Skeletal muscle satellite cell (primary cell): ENCODE data around the gene NLGN1.

Experiments used
- H3K27me3 ChIP-seq: 2 replicates; pipeline ENCODE4 v1.7.0; 2013; ENCODE audit warnings: low read length; ENCODE audit not compliant: control insufficient read depth, insufficient read depth
- H3K36me3 ChIP-seq: 2 replicates; pipeline ENCODE4 v1.7.0; 2013; ENCODE audit warnings: mild to moderate bottlenecking, control low read depth, low read length; ENCODE audit not compliant: insufficient read depth
- H3K4me1 ChIP-seq: 2 replicates; pipeline ENCODE4 v1.7.0; 2013; ENCODE audit warnings: low read length; ENCODE audit not compliant: control insufficient read depth, insufficient read depth
- H3K4me2 ChIP-seq: 2 replicates; pipeline ENCODE4 v1.7.0; 2013; ENCODE audit warnings: mild to moderate bottlenecking, low read length
- H3K4me3 ChIP-seq: 2 replicates; pipeline ENCODE4 v1.7.0; 2013; ENCODE audit warnings: low read length
- H3K9ac ChIP-seq: 2 replicates; pipeline ENCODE4 v1.7.0; 2013; ENCODE audit warnings: mild to moderate bottlenecking, low read depth, low read length, moderate library complexity
- H3K9me3 ChIP-seq: replicated peaks from 2 replicates; pipeline ENCODE4 v1.7.0; 2013; ENCODE audit warnings: mild to moderate bottlenecking, control low read depth, low read length

The NLGN1 gene

DNA sequence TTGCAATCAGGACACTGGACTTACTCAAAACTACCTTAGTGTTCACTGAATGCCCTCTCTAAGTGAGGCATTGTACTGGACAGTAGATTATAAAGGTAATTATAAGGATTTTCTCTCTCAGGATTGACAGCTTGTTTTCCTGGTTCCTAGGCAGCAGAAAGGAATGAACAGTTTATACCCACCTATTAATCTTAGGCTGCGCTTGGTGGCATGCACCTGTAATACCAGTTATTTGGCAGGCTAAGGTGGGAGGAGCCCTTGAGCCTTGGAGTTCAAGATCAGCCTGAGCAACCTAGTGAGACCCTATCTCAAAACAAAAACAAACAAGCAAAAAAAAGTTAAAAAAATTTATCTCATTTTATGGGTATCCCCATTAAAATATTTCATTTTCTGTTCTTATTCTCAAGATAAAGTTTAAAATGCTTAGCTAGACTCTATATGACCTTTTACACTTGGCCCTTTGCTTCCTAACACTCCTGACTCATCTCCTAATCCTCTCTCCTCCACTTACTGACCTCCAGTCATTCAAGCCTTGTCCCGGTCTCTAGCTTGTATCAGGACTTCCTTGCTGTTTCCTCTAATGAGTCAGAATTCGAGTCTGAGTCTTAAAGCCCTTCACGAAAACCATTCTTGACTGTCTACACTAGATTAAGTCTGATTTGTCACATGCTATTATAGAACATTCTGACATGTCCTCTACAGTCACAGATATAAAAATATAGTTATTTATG lies 348.6 kb downstream of the NLGN1 start:
- no peaks in the 10 kb centered on the region for H3K9me3 ChIP-seq
- H3K4me2 ChIP-seq = no peak overlapping the region
- no peaks in the 10 kb centered on the region for H3K27me3 ChIP-seq
- H3K4me1 ChIP-seq = peaks cover 62% of the 10 kb centered on the region
- H3K9ac ChIP-seq = no peak overlapping the region
- no peaks in the 10 kb centered on the region for H3K36me3 ChIP-seq
- no peak overlapping the region for H3K4me3 ChIP-seq

DNA sequence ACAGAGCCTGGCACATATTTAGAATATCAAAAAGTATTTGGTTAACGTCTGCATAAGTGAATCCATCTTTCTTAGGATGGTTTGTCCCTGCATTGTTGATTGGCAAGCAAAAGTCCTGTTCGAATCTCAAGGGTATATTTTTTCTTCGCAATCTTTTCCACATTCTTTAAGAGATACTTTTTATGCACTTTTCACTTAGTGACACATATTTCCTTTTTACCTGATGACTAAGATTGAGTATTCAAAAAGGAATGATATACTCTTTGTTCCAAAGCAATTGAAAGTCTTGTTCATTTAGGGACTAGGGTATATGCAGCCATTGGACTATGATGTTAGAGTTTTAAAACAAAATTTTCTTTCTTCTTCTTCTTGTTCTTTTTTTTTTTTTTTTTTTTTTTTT lies 349.9 kb downstream of the NLGN1 start:
- Histone ChIP-seq H3K36me3 (no peaks in the 10 kb centered on the region), H3K4me1 (peaks cover 52% of the 10 kb centered on the region), H3K4me3 (no peak overlapping the region), H3K27me3 (no peaks in the 10 kb centered on the region), H3K9me3 (no peaks in the 10 kb centered on the region), H3K4me2 (no peak overlapping the region), H3K9ac (no peak overlapping the region)

DNA sequence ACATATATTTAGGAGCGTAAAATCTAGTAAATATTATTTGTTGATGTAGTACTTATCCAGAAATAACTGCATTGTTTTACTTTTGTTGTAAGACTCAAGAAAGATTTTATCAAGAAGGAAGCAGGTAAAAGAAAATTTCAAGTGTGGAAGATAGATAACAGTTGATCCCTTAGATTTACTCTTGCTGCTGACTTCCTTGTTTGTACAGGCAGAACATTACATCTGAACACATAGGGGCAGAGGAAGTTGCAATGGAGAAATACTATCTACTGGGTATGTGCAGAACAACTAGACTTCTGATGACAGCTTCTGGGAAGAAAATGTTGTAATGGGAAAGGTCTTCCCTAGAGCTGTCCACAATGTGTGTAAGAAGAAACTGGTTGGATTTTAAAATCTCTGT lies 350.6 kb downstream of the NLGN1 start:
- Histone ChIP-seq H3K4me2 (no peak overlapping the region), H3K9me3 (no peaks in the 10 kb centered on the region), H3K4me1 (peaks cover 46% of the 10 kb centered on the region), H3K36me3 (no peaks in the 10 kb centered on the region), H3K4me3 (no peak overlapping the region), H3K9ac (no peak overlapping the region), H3K27me3 (no peaks in the 10 kb centered on the region)

DNA sequence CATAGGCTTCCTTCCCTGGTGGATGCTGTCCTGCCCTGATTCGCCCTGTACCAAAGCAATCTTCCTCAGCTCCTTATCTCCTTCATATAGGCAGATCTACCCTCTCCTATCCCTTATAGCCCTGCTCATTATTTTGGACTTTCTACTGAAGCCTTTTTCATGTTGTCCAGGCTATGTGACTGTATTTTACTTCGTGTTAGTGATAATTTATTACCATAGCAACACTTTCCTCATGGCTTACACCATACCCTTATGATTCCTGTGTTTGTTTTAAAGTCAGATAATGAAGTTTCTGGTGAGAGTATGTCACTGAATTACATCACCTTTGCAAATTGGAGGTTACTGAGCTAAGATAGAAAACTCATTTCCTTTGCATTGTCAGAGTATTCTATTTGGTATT lies 352.6 kb downstream of the NLGN1 start:
- peaks cover 26% of the 10 kb centered on the region for H3K4me1 ChIP-seq
- no peaks in the 10 kb centered on the region for H3K9me3 ChIP-seq
- H3K4me3 ChIP-seq = no peak overlapping the region
- no peaks in the 10 kb centered on the region for H3K36me3 ChIP-seq
- H3K27me3 ChIP-seq = no peaks in the 10 kb centered on the region
- H3K4me2 ChIP-seq = no peak overlapping the region
- no peak overlapping the region for H3K9ac ChIP-seq

DNA sequence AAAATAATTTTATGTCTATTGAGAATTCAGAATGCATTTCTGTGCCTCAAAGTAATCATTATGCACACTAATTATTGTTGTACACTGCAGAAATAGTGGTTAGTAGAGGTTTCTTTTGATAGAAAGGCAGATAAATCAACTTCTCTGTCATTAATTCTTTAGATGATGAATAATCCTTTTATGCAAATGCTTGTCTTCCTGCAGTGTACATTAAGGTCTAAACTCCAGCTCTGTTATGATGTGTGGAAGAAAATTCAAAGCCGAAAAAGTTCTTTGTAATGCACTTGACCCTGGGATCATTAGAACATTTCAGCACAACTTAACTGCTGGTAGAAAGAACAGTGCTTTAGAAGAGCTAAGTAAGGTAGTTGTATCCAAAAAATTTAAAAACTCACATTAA lies 353.0 kb downstream of the NLGN1 start:
- H3K4me1 ChIP-seq = peaks cover 21% of the 10 kb centered on the region
- H3K9me3 ChIP-seq = no peaks in the 10 kb centered on the region
- no peaks in the 10 kb centered on the region for H3K36me3 ChIP-seq
- no peaks in the 10 kb centered on the region for H3K27me3 ChIP-seq
- H3K4me3 ChIP-seq = no peak overlapping the region
- no peak overlapping the region for H3K9ac ChIP-seq
- no peak overlapping the region for H3K4me2 ChIP-seq

DNA sequence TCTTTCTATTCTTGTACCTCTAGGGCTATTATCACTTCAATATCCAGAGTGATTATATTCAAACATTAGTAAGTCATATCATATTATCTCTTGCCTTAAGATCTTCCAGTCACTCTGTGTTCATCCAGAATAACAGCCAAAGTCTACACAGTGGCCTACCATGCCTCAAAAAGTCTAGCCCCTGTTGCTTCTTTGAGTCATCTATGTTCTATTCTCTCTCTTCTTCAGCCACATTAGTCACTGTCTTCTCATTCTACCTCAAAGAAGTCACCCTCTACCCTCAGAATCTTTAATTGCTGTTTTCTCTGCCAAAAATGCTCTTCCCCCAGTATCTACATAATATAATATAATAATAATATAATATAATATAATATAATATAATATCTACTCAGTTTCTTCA lies 356.0 kb downstream of the NLGN1 start:
- H3K36me3 ChIP-seq = no peaks in the 10 kb centered on the region
- no peaks in the 10 kb centered on the region for H3K9me3 ChIP-seq
- no peak overlapping the region for H3K4me3 ChIP-seq
- H3K27me3 ChIP-seq = no peaks in the 10 kb centered on the region
- no peak overlapping the region for H3K9ac ChIP-seq
- no peak overlapping the region for H3K4me2 ChIP-seq
- no peaks in the 10 kb centered on the region for H3K4me1 ChIP-seq

DNA sequence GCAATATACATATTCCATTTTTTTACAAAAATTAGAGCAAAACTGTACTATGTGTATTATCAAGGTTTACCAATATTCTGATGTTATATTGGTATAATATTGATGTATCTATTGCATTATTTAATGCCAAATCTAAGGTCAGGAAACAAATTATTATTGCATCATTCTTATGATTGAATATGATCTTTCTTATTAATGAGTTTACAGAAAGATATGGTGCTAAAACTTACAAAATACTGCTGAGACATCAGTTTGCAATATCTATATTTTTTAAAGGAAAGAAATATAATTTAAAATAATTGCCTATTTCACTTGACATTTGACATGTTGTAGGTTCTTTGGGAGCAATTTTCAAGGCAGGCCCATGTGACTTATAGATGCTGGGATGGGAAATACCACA lies 357.6 kb downstream of the NLGN1 start:
- Histone ChIP-seq H3K27me3 (no peaks in the 10 kb centered on the region), H3K4me2 (no peak overlapping the region), H3K9me3 (no peaks in the 10 kb centered on the region), H3K36me3 (no peaks in the 10 kb centered on the region), H3K4me3 (no peak overlapping the region), H3K4me1 (no peaks in the 10 kb centered on the region), H3K9ac (no peak overlapping the region)

DNA sequence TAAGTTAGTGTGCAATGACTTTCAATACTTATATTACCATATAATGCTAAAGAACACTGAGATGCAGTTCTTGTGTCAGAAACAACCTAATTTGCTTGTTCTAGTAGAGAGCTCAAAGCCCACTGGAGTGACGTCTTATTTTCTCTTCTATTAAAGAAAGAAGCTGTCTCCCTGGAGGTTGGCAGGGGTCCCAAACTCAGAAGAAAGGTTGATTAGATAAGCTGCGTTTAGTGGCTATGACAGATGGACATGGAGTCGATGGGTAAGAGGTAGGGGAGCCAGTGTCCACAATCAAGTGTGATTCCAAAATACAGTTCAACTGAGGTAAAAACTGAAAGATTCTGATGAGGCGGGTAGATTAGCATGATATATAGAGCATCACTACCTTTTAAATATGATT lies 363.6 kb downstream of the NLGN1 start:
- Histone ChIP-seq H3K36me3 (no peaks in the 10 kb centered on the region), H3K27me3 (no peaks in the 10 kb centered on the region), H3K4me1 (no peaks in the 10 kb centered on the region), H3K9ac (no peak overlapping the region), H3K9me3 (no peaks in the 10 kb centered on the region), H3K4me3 (no peak overlapping the region), H3K4me2 (no peak overlapping the region)

DNA sequence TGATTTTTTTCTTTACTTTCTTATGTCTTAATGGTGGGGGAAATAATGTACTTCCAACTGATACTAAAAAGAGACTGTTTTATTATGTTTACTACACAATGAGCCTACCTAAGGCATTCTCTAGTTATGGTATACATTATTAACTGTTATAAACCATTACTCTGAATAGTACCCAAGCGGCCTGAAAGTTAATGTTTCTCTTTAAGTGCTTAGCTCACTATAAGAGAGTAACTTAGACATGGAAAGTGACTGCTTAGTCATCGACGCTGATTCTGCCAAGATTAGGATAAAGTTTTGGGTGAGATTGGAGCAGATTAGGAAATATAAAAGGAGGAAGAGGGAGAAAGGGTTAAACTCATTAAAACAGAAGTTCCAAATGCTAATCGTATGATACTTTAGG lies 365.0 kb downstream of the NLGN1 start:
- H3K36me3 ChIP-seq = no peaks in the 10 kb centered on the region
- no peaks in the 10 kb centered on the region for H3K4me1 ChIP-seq
- no peak overlapping the region for H3K9ac ChIP-seq
- no peak overlapping the region for H3K4me3 ChIP-seq
- no peak overlapping the region for H3K4me2 ChIP-seq
- H3K9me3 ChIP-seq = no peaks in the 10 kb centered on the region
- no peaks in the 10 kb centered on the region for H3K27me3 ChIP-seq

DNA sequence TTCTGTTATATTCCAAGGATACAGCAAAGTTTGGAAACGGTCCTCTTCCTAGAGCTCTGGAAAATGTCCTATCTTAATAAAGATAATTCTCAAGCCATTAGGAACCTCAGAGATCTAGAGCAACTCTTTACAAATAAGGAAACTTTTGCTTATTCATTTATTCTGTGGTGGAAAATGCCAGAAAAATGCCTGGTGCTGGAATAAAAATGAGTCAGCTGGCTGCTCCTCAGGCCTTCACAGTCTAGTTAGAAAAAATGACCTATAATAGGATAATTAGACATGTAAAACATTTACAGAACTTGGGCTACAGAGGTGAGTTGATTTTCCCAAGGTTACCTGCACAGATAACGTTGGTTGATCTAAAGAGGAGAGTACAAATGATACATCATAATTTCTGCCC lies 372.5 kb downstream of the NLGN1 start:
- Histone ChIP-seq H3K9ac (no peak overlapping the region), H3K36me3 (no peaks in the 10 kb centered on the region), H3K4me2 (no peak overlapping the region), H3K4me1 (peaks cover 3% of the 10 kb centered on the region), H3K27me3 (no peaks in the 10 kb centered on the region), H3K9me3 (no peaks in the 10 kb centered on the region), H3K4me3 (no peak overlapping the region)

DNA sequence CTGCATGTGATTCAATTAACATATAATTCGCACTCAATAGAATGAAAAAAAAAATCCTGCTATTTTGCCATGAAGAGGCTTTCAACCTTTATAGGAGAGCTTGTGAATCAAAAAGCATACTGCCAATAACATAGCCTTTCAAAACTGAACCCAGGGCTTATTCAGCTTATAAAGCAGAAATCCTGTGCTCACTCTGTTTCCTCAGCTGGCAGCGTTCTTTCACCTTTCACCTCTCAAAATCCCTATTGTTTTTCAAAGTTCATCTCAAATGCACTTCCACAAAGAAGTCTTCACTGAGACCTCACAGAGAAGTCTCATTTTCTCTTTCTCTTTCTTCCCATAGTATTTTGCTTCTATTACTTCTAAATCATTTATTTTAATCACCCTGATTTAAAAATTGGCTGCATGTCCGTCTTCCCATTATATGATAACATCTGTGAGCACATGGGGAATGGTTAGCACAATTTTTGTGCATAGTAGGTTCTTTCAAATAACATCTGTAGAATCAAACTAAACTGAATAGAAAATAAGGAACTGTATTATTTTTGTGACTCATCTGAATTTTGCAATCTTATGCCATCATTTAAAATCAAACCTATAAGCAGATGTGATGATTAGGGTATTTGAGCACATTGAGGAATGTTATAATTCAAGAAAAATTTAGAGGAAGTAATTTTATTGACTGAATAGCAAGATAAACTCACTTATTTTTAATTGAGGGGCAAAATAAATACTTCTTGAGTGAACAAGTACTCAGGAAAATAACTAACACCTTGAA lies 373.4 kb downstream of the NLGN1 start:
- H3K36me3 ChIP-seq = no peaks in the 10 kb centered on the region
- H3K4me1 ChIP-seq = peaks cover 3% of the 10 kb centered on the region
- no peaks in the 10 kb centered on the region for H3K27me3 ChIP-seq
- no peaks in the 10 kb centered on the region for H3K9me3 ChIP-seq
- H3K9ac ChIP-seq = no peak overlapping the region
- no peak overlapping the region for H3K4me3 ChIP-seq
- no peak overlapping the region for H3K4me2 ChIP-seq

DNA sequence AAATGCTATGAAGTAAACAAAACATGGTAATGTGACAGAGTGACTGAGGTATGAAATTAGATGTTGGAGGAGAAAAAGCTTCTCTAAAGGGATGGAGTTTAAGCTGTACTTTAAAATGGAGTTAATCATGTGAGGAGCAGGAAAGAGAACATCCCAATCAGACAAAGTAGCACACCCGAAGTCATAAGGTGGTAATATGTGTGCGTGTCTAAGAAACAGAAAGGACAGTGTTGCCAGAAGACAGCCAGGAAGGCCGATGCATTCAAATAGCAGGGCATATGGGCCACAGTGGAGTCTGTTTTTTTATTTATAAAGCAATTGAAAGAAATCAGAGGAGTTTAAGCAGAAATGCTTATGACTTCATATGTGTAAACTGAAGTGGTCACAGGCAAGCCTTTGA lies 376.3 kb downstream of the NLGN1 start:
- no peak overlapping the region for H3K4me3 ChIP-seq
- peaks cover 3% of the 10 kb centered on the region for H3K4me1 ChIP-seq
- H3K36me3 ChIP-seq = no peaks in the 10 kb centered on the region
- no peaks in the 10 kb centered on the region for H3K9me3 ChIP-seq
- H3K9ac ChIP-seq = no peak overlapping the region
- H3K4me2 ChIP-seq = no peak overlapping the region
- no peaks in the 10 kb centered on the region for H3K27me3 ChIP-seq
